Transverse colon (tissue), 3 donors: ENCODE measurements around the gene MAP2K5.

Experiments
- POLR2A ChIP-seq: fragments of 450-650 bp; IDR thresholded peaks from one replicate; pipeline ENCODE4 v1.6.1; 2016; ENCODE audit warnings: antibody characterized with exemption, mild to moderate bottlenecking, moderate library complexity
- TF ChIP-seq, protein P1 (sequence below), 5 experiments: fragments of 200-600 bp in 3 of 5; fragments of 450-650 bp in 2 of 5; sonication (generic) in 3 of 5; IDR thresholded peaks; 1 replicate in 2 of 5; 2 replicates in 3 of 5; pipeline ENCODE4 v1.5.1; 2016 to 2017; ENCODE audit warnings: antibody characterized with exemption in 5 of 5, inconsistent platforms in 3 of 5, mild to moderate bottlenecking in 2 of 5, moderate library complexity in 1 of 5

- TF ChIP-seq, protein P1, sequence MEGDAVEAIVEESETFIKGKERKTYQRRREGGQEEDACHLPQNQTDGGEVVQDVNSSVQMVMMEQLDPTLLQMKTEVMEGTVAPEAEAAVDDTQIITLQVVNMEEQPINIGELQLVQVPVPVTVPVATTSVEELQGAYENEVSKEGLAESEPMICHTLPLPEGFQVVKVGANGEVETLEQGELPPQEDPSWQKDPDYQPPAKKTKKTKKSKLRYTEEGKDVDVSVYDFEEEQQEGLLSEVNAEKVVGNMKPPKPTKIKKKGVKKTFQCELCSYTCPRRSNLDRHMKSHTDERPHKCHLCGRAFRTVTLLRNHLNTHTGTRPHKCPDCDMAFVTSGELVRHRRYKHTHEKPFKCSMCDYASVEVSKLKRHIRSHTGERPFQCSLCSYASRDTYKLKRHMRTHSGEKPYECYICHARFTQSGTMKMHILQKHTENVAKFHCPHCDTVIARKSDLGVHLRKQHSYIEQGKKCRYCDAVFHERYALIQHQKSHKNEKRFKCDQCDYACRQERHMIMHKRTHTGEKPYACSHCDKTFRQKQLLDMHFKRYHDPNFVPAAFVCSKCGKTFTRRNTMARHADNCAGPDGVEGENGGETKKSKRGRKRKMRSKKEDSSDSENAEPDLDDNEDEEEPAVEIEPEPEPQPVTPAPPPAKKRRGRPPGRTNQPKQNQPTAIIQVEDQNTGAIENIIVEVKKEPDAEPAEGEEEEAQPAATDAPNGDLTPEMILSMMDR (IDR thresholded peaks at IDR 0.05), result no peak
- no peak for TF ChIP-seq POLR2A
Measured at GRCh38 chr15:67828969-67829646, 286.6 kb downstream of the MAP2K5 start.
